ENCODE data around the gene BCAS1.

GRCh38 chr20:53918020-53918311 is 152.4 kb downstream of the BCAS1 start:
- no peak for TF ChIP-seq CTCF (IDR thresholded peaks at IDR 0.05; ENCODE audit: low read depth, low read length)
- TF ChIP-seq EZH2phosphoT487 (IDR thresholded peaks at IDR 0.05; ENCODE audit: low read depth), result no peak

All from OCI-LY3 (cell line).